GM23338 (cell line): Measurements from ENCODE around the gene TRAF5. TPM values are rescaled to one million over a fixed set of nuclear protein-coding genes. Genes with fewer than 3 reads are reported as not detected.

Experiments used
- ATAC-seq: fragments of 200-7000 bp; cut with Tn5 transposase; 3 replicates; pipeline ENCODE4 v1.9.1; 2020
- DNase-seq: peaks from one replicate; pipeline ENCODE4 v3.0.0-alpha.2; 2015; ENCODE audit warnings: low spot score
- H2AFZ ChIP-seq: fragments of 200-600 bp; sonication (generic); 2 replicates; pipeline ENCODE4 v1.8.0; 2016; ENCODE audit warnings: antibody characterized with exemption, mild to moderate bottlenecking, moderate library complexity
- H3F3A ChIP-seq: fragments of 200-600 bp; sonication (generic); replicated peaks from 2 replicates; pipeline ENCODE4 v1.8.0; 2017; ENCODE audit warnings: antibody characterized with exemption, mixed run types, low read depth
- H3K27ac ChIP-seq: fragments of 200-600 bp; sonication (generic); 2 replicates; pipeline ENCODE4 v1.6.1; 2016; ENCODE audit warnings: low read depth
- H3K27me3 ChIP-seq: fragments of 200-600 bp; sonication (generic); 2 replicates; pipeline ENCODE4 v1.8.0; 2016; ENCODE audit warnings: mild to moderate bottlenecking, mixed run types, moderate library complexity; ENCODE audit not compliant: insufficient read depth
- H3K36me3 ChIP-seq: fragments of 200-600 bp; sonication (generic); 2 replicates; pipeline ENCODE4 v1.8.0; 2016; ENCODE audit warnings: mild to moderate bottlenecking; ENCODE audit not compliant: insufficient read depth
- H3K4me1 ChIP-seq: fragments of 200-600 bp; sonication (generic); 2 replicates; pipeline ENCODE4 v1.8.0; 2016; ENCODE audit warnings: mild to moderate bottlenecking, moderate library complexity; ENCODE audit not compliant: insufficient read depth
- H3K4me2 ChIP-seq: fragments of 200-600 bp; sonication (generic); 2 replicates; pipeline ENCODE4 v1.7.1; 2017; ENCODE audit warnings: mixed run types
- H3K4me3 ChIP-seq: fragments of 200-600 bp; sonication (generic); 2 replicates; pipeline ENCODE4 v1.6.1; 2016; ENCODE audit warnings: mixed run types
- H3K79me2 ChIP-seq: fragments of 200-600 bp; sonication (generic); replicated peaks from 2 replicates; pipeline ENCODE4 v1.8.0; 2017; ENCODE audit warnings: mild to moderate bottlenecking; ENCODE audit not compliant: insufficient read depth
- H3K9me2 ChIP-seq: fragments of 200-600 bp; sonication (generic); 2 replicates; pipeline ENCODE4 v1.8.0; 2017; ENCODE audit not compliant: insufficient read depth
- H4K20me1 ChIP-seq: fragments of 200-600 bp; sonication (generic); replicated peaks from 2 replicates; pipeline ENCODE4 v1.8.0; 2017; ENCODE audit warnings: mild to moderate bottlenecking; ENCODE audit not compliant: insufficient read depth
- H3K27ac Mint-ChIP-seq: 2 replicates; pipeline ENCODE4 v1.8.0; 2020; ENCODE audit warnings: inconsistent platforms, mild to moderate bottlenecking, moderate library complexity, mixed read lengths
- H3K27me3 Mint-ChIP-seq: 3 replicates; pipeline ENCODE4 v1.8.0; 2022; ENCODE audit warnings: low read depth, mild to moderate bottlenecking, moderate library complexity, mixed read lengths, inconsistent platforms; ENCODE audit not compliant: insufficient read depth, poor library complexity
- H3K36me3 Mint-ChIP-seq: 3 replicates; pipeline ENCODE4 v1.8.0; 2021; ENCODE audit warnings: low read depth, mild to moderate bottlenecking, inconsistent platforms, moderate library complexity, mixed read lengths
- H3K4me1 Mint-ChIP-seq: 3 replicates; pipeline ENCODE4 v1.8.0; 2020; ENCODE audit warnings: mild to moderate bottlenecking, inconsistent platforms, mixed read lengths
- H3K4me3 Mint-ChIP-seq: 3 replicates; pipeline ENCODE4 v1.8.0; 2021; ENCODE audit warnings: moderate library complexity, mild to moderate bottlenecking, inconsistent platforms, mixed read lengths
- H3K9me3 Mint-ChIP-seq: 3 replicates; pipeline ENCODE4 v1.8.0; 2020; ENCODE audit warnings: moderate library complexity, mild to moderate bottlenecking, inconsistent platforms, mixed read lengths
- CREB1 ChIP-seq: fragments of 250-450 bp; sonication (Bioruptor Pico); IDR thresholded peaks from 2 replicates; pipeline ENCODE4 v1.5.0; 2020; ENCODE audit warnings: low read depth, mild to moderate bottlenecking, moderate library complexity
- EZH2 ChIP-seq: fragments of 200-600 bp; sonication (generic); IDR thresholded peaks from one replicate; pipeline ENCODE4 v1.8.0; 2017; ENCODE audit warnings: antibody characterized with exemption, mild to moderate bottlenecking, low read depth; ENCODE audit not compliant: unreplicated experiment
- EZH2phosphoT487 ChIP-seq: fragments of 200-600 bp; sonication (generic); IDR thresholded peaks from one replicate; pipeline ENCODE4 v1.8.1; 2018; ENCODE audit warnings: antibody characterized with exemption; ENCODE audit not compliant: unreplicated experiment
- JUNB ChIP-seq: IDR thresholded peaks from one replicate; pipeline ENCODE4 v1.6.1; 2016; ENCODE audit warnings: antibody characterized with exemption; ENCODE audit not compliant: unreplicated experiment
- NANOG ChIP-seq: IDR thresholded peaks from 2 replicates; pipeline ENCODE4 v1.6.1; 2016; ENCODE audit warnings: antibody characterized with exemption, borderline replicate concordance
- POLR2AphosphoS5 ChIP-seq: IDR thresholded peaks from 2 replicates; pipeline ENCODE4 v1.6.1; 2016; ENCODE audit warnings: antibody characterized with exemption, low read depth
- STAT1 ChIP-seq: IDR thresholded peaks from one replicate; pipeline ENCODE4 v1.6.1; 2016; ENCODE audit warnings: antibody characterized with exemption; ENCODE audit not compliant: unreplicated experiment
- ZNF114 ChIP-seq: fragments of 250-450 bp; sonication (Bioruptor Pico); IDR thresholded peaks from 2 replicates; pipeline ENCODE4 v1.5.0; 2020; ENCODE audit warnings: mild to moderate bottlenecking, moderate library complexity
- ZNF331 ChIP-seq: fragments of 250-450 bp; sonication (Bioruptor Pico); IDR thresholded peaks from 2 replicates; pipeline ENCODE4 v1.5.0; 2020; ENCODE audit warnings: low read depth, mild to moderate bottlenecking, moderate library complexity
- ZNF462 ChIP-seq: fragments of 250-450 bp; sonication (Bioruptor Pico); IDR thresholded peaks from 2 replicates; pipeline ENCODE4 v1.5.0; 2020; ENCODE audit warnings: mild to moderate bottlenecking, moderate library complexity
- polyA plus RNA-seq: library from polyadenylated mRNA; unstranded; fragments of >200 nt; fragmentation: Nextera tagmentation; extraction: Ambion mirVana; gene quantifications from 2 replicates; pipeline ENCODE4 v1.2.1, GENCODE V29; 2016
- total RNA-seq: library from RNA; depleted of rRNA; stranded (reverse); fragments of >200 nt; shearing (Covaris generic); gene quantifications from 2 replicates; pipeline ENCODE4 v1.2.3, GENCODE V29; 2014
- TF ChIP-seq, protein P1 (sequence below), 2 experiments: fragments of 200-600 bp in 1 of 2; sonication (generic) in 1 of 2; conservative IDR thresholded peaks; 2 replicates each; pipeline versions ENCODE4 v1.5.1 to v1.6.1; 2016 to 2017; ENCODE audit warnings: antibody characterized with exemption in 2 of 2, low read depth in 2 of 2, mild to moderate bottlenecking in 2 of 2, moderate library complexity in 1 of 2
- TF ChIP-seq, protein P2 (sequence below): IDR thresholded peaks from 2 replicates; pipeline ENCODE4 v1.6.1; 2016; ENCODE audit warnings: antibody characterized with exemption
- TF ChIP-seq, protein P3 (sequence below): IDR thresholded peaks from one replicate; pipeline ENCODE4 v1.6.1; 2018; ENCODE audit warnings: antibody characterized with exemption; ENCODE audit not compliant: unreplicated experiment

Gene TRAF5
- total and polyA plus RNA-seq, 2 experiments from 2014 or later = 9.2 to 18.9 TPM

DNA sequence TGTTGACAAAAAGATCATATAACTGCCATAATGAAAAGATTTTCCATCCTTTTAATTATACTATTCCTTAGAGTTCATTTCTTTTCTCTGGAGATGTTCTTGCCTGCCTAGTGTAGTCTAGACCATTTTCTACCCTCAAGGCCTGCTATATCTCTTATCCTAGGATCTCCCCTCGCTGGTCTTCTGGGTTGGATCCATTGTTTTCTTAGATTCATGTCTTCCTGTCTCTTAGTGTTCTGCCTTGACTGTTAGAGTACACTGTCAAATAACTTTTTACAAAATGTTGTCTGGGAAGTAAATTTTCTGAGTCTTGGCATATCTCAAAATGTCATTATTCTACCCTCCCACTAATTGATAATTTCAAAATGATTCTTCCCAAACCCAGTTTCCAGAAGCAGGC, 66.6 kb downstream of the TRAF5 start:
- Histone ChIP-seq H3K4me1 (no peaks in the 10 kb centered on the region; the same call in 1 of the 2 replicates), H3K4me3 (no peak overlapping the region), H3K4me2 (no peak overlapping the region), H3K27ac (no peak overlapping the region; the same call in 1 of the 2 replicates), H3F3A (no peaks in the 10 kb centered on the region), H3K36me3 (no peaks in the 10 kb centered on the region), H4K20me1 (no peaks in the 10 kb centered on the region), H2AFZ (no peak overlapping the region), H3K79me2 (no peaks in the 10 kb centered on the region), H3K27me3 (no peaks in the 10 kb centered on the region), H3K9me2 (0 out of 2 replicates have a peak, but pooled peaks cover 6% of the 10 kb centered on the region)
- DNase-seq (no peak), ATAC-seq (no peak)
- no peak overlapping the region for H3K27ac Mint-ChIP-seq
- no peaks in the 10 kb centered on the region for H3K27me3 Mint-ChIP-seq
- H3K4me3 Mint-ChIP-seq = no peak overlapping the region
- TF ChIP-seq, protein P1, sequence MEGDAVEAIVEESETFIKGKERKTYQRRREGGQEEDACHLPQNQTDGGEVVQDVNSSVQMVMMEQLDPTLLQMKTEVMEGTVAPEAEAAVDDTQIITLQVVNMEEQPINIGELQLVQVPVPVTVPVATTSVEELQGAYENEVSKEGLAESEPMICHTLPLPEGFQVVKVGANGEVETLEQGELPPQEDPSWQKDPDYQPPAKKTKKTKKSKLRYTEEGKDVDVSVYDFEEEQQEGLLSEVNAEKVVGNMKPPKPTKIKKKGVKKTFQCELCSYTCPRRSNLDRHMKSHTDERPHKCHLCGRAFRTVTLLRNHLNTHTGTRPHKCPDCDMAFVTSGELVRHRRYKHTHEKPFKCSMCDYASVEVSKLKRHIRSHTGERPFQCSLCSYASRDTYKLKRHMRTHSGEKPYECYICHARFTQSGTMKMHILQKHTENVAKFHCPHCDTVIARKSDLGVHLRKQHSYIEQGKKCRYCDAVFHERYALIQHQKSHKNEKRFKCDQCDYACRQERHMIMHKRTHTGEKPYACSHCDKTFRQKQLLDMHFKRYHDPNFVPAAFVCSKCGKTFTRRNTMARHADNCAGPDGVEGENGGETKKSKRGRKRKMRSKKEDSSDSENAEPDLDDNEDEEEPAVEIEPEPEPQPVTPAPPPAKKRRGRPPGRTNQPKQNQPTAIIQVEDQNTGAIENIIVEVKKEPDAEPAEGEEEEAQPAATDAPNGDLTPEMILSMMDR (conservative IDR thresholded peaks at IDR 0.05; ENCODE audit: low read depth in 2 of 2) = no peak
- TF ChIP-seq EZH2 = no peak
- no peak for TF ChIP-seq CREB1 (CRISPR knock-in tag)
- TF ChIP-seq JUNB = no peak
- no peak for TF ChIP-seq ZNF462
- no peak for TF ChIP-seq EZH2phosphoT487
- no peak for TF ChIP-seq POLR2AphosphoS5
- TF ChIP-seq ZNF331 = no peak
- no peak for TF ChIP-seq NANOG
- no peak for TF ChIP-seq ZNF114 (CRISPR knock-in tag)
- TF ChIP-seq, protein P2, sequence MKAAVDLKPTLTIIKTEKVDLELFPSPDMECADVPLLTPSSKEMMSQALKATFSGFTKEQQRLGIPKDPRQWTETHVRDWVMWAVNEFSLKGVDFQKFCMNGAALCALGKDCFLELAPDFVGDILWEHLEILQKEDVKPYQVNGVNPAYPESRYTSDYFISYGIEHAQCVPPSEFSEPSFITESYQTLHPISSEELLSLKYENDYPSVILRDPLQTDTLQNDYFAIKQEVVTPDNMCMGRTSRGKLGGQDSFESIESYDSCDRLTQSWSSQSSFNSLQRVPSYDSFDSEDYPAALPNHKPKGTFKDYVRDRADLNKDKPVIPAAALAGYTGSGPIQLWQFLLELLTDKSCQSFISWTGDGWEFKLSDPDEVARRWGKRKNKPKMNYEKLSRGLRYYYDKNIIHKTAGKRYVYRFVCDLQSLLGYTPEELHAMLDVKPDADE = no peak
- TF ChIP-seq, protein P3, sequence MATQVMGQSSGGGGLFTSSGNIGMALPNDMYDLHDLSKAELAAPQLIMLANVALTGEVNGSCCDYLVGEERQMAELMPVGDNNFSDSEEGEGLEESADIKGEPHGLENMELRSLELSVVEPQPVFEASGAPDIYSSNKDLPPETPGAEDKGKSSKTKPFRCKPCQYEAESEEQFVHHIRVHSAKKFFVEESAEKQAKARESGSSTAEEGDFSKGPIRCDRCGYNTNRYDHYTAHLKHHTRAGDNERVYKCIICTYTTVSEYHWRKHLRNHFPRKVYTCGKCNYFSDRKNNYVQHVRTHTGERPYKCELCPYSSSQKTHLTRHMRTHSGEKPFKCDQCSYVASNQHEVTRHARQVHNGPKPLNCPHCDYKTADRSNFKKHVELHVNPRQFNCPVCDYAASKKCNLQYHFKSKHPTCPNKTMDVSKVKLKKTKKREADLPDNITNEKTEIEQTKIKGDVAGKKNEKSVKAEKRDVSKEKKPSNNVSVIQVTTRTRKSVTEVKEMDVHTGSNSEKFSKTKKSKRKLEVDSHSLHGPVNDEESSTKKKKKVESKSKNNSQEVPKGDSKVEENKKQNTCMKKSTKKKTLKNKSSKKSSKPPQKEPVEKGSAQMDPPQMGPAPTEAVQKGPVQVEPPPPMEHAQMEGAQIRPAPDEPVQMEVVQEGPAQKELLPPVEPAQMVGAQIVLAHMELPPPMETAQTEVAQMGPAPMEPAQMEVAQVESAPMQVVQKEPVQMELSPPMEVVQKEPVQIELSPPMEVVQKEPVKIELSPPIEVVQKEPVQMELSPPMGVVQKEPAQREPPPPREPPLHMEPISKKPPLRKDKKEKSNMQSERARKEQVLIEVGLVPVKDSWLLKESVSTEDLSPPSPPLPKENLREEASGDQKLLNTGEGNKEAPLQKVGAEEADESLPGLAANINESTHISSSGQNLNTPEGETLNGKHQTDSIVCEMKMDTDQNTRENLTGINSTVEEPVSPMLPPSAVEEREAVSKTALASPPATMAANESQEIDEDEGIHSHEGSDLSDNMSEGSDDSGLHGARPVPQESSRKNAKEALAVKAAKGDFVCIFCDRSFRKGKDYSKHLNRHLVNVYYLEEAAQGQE = no peak
- TF ChIP-seq STAT1 = no peak
- H3K9me3 Mint-ChIP-seq = no peaks in the 10 kb centered on the region
- 0 out of 3 replicates have a peak, but pooled peaks cover 5% of the 10 kb centered on the region for H3K36me3 Mint-ChIP-seq
- peaks cover 14% of the 10 kb centered on the region; the same call in 2 of the 3 replicates for H3K4me1 Mint-ChIP-seq
